A673 (cell line): ENCODE data around the gene EMP3. TPM values are rescaled to one million over a fixed set of nuclear protein-coding genes. Genes with fewer than 3 reads are reported as not detected.
A peak's percentile ranks its signal among the peaks of the same experiment; 100 is the strongest.

Experiments used
- BruUV-seq: library from RNA; stranded (reverse); fragments of 400-500 nt; replicated peaks from 2 replicates; lab custom pipeline; 2021; lab: Mats Ljungman, UMichigan
- CTCF ChIA-PET: fragments of 300-600 bp; sonication (Branson Sonifier 250); formaldehyde crosslinking; loops from one replicate; lab custom pipeline; 2022; ENCODE audit warnings: antibody characterized with exemption; lab: Charles Lee
- POLR2A ChIA-PET: fragments of 300-600 bp; sonication (Branson Sonifier 250); formaldehyde crosslinking; loops from one replicate; lab custom pipeline; 2022; ENCODE audit warnings: antibody characterized with exemption; ENCODE audit not compliant: low non-redundant PET; lab: Charles Lee
- DNase-seq: peaks from one replicate; pipeline ENCODE4 v3.0.0-alpha.2; 2015; ENCODE audit warnings: low spot score
- H3K27ac ChIP-seq: fragments of 200-600 bp; sonication (generic); 2 replicates; pipeline ENCODE4 v1.5.1; 2016; ENCODE audit warnings: mixed run types, low read depth, mild to moderate bottlenecking, mixed read lengths, antibody characterized with exemption, low read length; ENCODE audit not compliant: poor library complexity, severe bottlenecking
- H3K27me3 ChIP-seq: fragments of 200-600 bp; sonication (generic); replicated peaks from 2 replicates; pipeline ENCODE4 v1.6.1; 2017; ENCODE audit warnings: mixed run types, low read depth, mild to moderate bottlenecking, mixed read lengths, antibody characterized with exemption, low read length; ENCODE audit not compliant: insufficient read depth, poor library complexity
- H3K36me3 ChIP-seq: fragments of 200-600 bp; sonication (generic); 2 replicates; pipeline ENCODE4 v1.6.1; 2016; ENCODE audit warnings: mixed run types, mild to moderate bottlenecking, mixed read lengths, antibody characterized with exemption, low read length; ENCODE audit not compliant: insufficient read depth, poor library complexity, severe bottlenecking
- H3K4me1 ChIP-seq: fragments of 200-600 bp; sonication (generic); 2 replicates; pipeline ENCODE4 v1.6.1; 2017; ENCODE audit warnings: mixed run types, mild to moderate bottlenecking, mixed read lengths, antibody characterized with exemption, low read length; ENCODE audit not compliant: insufficient read depth, poor library complexity, severe bottlenecking
- H3K4me3 ChIP-seq: fragments of 200-600 bp; sonication (generic); 2 replicates; pipeline ENCODE4 v1.5.1; 2016; ENCODE audit warnings: low read depth, mixed run types, mild to moderate bottlenecking, mixed read lengths, low read length; ENCODE audit not compliant: poor library complexity, severe bottlenecking
- H3K9me3 ChIP-seq: fragments of 200-600 bp; sonication (generic); 2 replicates; pipeline ENCODE4 v1.6.1; 2016; ENCODE audit warnings: mixed run types, low read depth, mild to moderate bottlenecking, mixed read lengths, antibody characterized with exemption, low read length; ENCODE audit not compliant: poor library complexity, severe bottlenecking
- CTCF ChIP-seq: fragments of 300-800, 200-600 bp; sonication (generic); conservative IDR thresholded peaks from 2 replicates; pipeline ENCODE4 v1.5.1; 2017; ENCODE audit warnings: low read depth, mild to moderate bottlenecking, antibody characterized with exemption, low read length, moderate library complexity, mixed read lengths
- EZH2 ChIP-seq: fragments of 200-600 bp; sonication (generic); IDR thresholded peaks from 2 replicates; pipeline ENCODE4 v1.6.1; 2017; ENCODE audit warnings: borderline replicate concordance, low read depth, mild to moderate bottlenecking, mixed read lengths, antibody characterized with exemption, low read length; ENCODE audit not compliant: poor library complexity, severe bottlenecking
- intact Hi-C: fragments of 100-400 bp; cut with micrococcal nuclease; formaldehyde crosslinking; loops from one replicate; pipeline ENCODE4 v1.10.0; 2022; ENCODE audit not compliant: unreplicated experiment
- total RNA-seq: library from RNA; stranded (reverse); gene quantifications from 2 replicates; pipeline ENCODE4 v1.2.3, GENCODE V29; 2021

Gene EMP3
- total RNA-seq, 1 experiment from 2014 or later = 187 TPM

GRCh38 chr19:48378194-48378570 is 52.8 kb downstream of the EMP3 start:
- POLR2A ChIA-PET = no interaction called here
- CTCF ChIA-PET = interaction anchor here (0.6 to 0.7 kb wide), 2 partner anchors 410 to 1771 kb away, joined by 3 read pairs; no protein-coding TSS in a partner anchor

GRCh38 chr19:48379058-48379457 is 53.7 kb downstream of the EMP3 start:
- Histone ChIP-seq H3K4me3 (no peak overlapping the region), H3K27ac (peak overlapping the region; percentile 32), H3K9me3 (no peaks in the 10 kb centered on the region), H3K36me3 (peaks cover 24% of the 10 kb centered on the region), H3K4me1 (no peaks in the 10 kb centered on the region), H3K27me3 (no peaks in the 10 kb centered on the region)
- no peak for TF ChIP-seq EZH2
- no peak for TF ChIP-seq CTCF
- BruUV-seq = no TSS peak
- POLR2A ChIA-PET = no interaction called here
- DNase-seq = no peak
- intact Hi-C loops = no loop called here
- CTCF ChIA-PET = interaction anchor here (0.7 kb wide), 1 partner anchor 1770 kb away, joined by 3 read pairs; no protein-coding TSS in a partner anchor

More at GRCh38 chr19:48378194-48378570, 52.8 kb downstream of the EMP3 start:
- DNase-seq = no peak
- Histone ChIP-seq H3K4me3 (no peak overlapping the region), H3K9me3 (no peaks in the 10 kb centered on the region), H3K36me3 (peaks cover 16% of the 10 kb centered on the region), H3K27me3 (no peaks in the 10 kb centered on the region), H3K4me1 (peaks cover 3% of the 10 kb centered on the region), H3K27ac (no peak overlapping the region)
- BruUV-seq = no TSS peak
- TF ChIP-seq CTCF (no peak), EZH2 (no peak)
- intact Hi-C loops = no loop called here

Other genes with a start within 250 kb of the EMP3 start
- gene PLA2G4C, start 214.7 kb upstream of the EMP3 start, total RNA-seq = 4.8 and 8.2 TPM in 2 replicates
- 200 and 204 TPM in 2 replicates for gene LIG1, start 155.2 kb upstream of the EMP3 start, total RNA-seq
- 12.0 and 15.8 TPM in 2 replicates for gene ZSWIM9, start 154.9 kb upstream of the EMP3 start, total RNA-seq
- gene CARD8, start 69.6 kb upstream of the EMP3 start, total RNA-seq = 139 and 151 TPM in 2 replicates
- 9.5 and 11.7 TPM in 2 replicates for gene ZNF114, start 55.5 kb upstream of the EMP3 start, total RNA-seq
- 7.5 and 7.9 TPM in 2 replicates for gene TMEM143, start 38.4 kb downstream of the EMP3 start, total RNA-seq
- 0.50 TPM in 1 of 2 replicates, not detected in the other for gene SYNGR4, start 38.8 kb downstream of the EMP3 start, total RNA-seq
- gene KDELR1, start 66.0 kb downstream of the EMP3 start, total RNA-seq = 197 and 200 TPM in 2 replicates
- gene GRIN2D, start 68.1 kb downstream of the EMP3 start, total RNA-seq = 10.4 and 11.4 TPM in 2 replicates
- gene GRWD1, start 120.4 kb downstream of the EMP3 start, total RNA-seq = 86.4 and 109 TPM in 2 replicates
- gene KCNJ14, start 130.0 kb downstream of the EMP3 start, total RNA-seq = 6.5 and 7.0 TPM in 2 replicates
- gene CYTH2, start 143.8 kb downstream of the EMP3 start, total RNA-seq = 120 and 125 TPM in 2 replicates
- gene LMTK3, start 186.3 kb downstream of the EMP3 start, total RNA-seq = 0.52 and 1.0 TPM in 2 replicates
- 0.24 and 0.60 TPM in 2 replicates for gene SULT2B1, start 226.6 kb downstream of the EMP3 start, total RNA-seq